Activated T-helper 1 cell treated with anti-CD3 and anti-CD28 coated beads, Interleukin-12 subunit alpha, Interleukin-12 subunit beta, Interleukin-2, Interleukin-4 antibody, amounts not matched to agents 30 ng/mL and 10 ng/mL and 1 ng/mL, durations not matched to agents 14 hours and 24 hours and 36 hours (primary cell): ENCODE results near the gene MRPL54. TPM values are rescaled to one million over a fixed set of nuclear protein-coding genes. Genes with fewer than 3 reads are reported as not detected.

ENCODE experiments used
- DNase-seq: peaks from one replicate; pipeline ENCODE4 v3.0.0; 2021; ENCODE audit warnings: low spot score
- H3K27ac Mint-ChIP-seq: one replicate; pipeline ENCODE4 v1.8.0; 2021; ENCODE audit warnings: mild to moderate bottlenecking, mixed read lengths
- H3K27me3 Mint-ChIP-seq: one replicate; pipeline ENCODE4 v1.8.0; 2022; ENCODE audit warnings: mild to moderate bottlenecking, moderate library complexity, mixed read lengths; ENCODE audit not compliant: insufficient read depth
- H3K36me3 Mint-ChIP-seq: one replicate; pipeline ENCODE4 v1.8.0; 2021; ENCODE audit warnings: low read depth, mixed read lengths
- H3K4me1 Mint-ChIP-seq: one replicate; pipeline ENCODE4 v1.8.0; 2021; ENCODE audit warnings: low read depth, mixed read lengths
- H3K4me3 Mint-ChIP-seq: one replicate; pipeline ENCODE4 v1.8.0; 2021; ENCODE audit warnings: mild to moderate bottlenecking, moderate library complexity, mixed read lengths
- H3K9me3 Mint-ChIP-seq: one replicate; pipeline ENCODE4 v1.8.0; 2021; ENCODE audit warnings: mixed read lengths
- intact Hi-C: fragments of 100-400 bp; cut with micrococcal nuclease; formaldehyde crosslinking; loops from one replicate; pipeline ENCODE4 v1.15.1; 2024
- total RNA-seq: library from RNA; stranded (reverse); gene quantifications from 2 replicates; pipeline ENCODE4 v1.2.3, GENCODE V29; 2022

Gene MRPL54
- 88.2 and 94.7 TPM in 2 replicates for total RNA-seq

DNA sequence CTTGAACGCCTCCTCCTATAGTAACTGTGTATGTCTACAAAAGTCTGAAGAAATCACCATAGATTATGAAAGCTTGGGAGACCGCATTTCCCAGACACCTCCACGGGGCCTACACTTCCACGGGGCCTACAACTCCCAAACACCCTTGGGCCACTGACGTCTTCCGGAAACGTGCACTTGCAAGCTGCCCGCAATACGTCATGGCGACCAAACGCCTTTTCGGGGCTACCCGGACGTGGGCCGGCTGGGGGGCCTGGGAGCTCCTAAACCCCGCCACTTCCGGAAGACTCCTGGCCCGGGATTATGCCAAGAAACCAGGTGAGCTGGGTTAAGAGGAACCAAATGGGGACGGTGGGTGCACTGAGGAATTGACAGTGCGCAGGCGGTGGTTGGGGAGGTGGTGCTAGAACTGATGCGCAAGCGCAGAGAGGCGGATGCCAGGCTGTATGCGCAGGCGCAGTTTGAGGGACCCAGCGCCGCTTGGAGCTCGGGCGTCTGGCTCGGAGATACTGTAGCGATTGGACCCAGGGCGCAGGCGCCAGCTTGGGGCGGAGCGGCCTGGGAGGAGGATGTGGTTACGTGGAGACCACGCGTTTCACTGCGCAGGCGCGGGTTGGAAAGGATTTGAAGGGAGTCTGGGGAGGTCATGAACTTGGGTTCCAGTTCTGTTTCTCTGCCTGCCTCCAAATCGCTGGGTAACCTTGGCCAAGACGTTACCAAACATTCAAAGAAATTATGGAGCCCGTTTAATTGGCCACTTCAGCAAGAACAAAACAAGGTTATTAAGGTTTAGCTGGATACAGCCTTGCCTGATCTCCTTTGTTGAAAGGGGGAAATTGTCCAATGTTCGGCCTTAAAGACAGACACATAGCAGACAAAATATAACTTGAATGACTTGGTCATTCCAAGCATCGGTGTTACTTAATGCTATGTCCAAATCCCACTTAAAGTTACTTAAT lies at the start of gene MRPL54:
MRPL54 (plus strand) TSS at position 182 of the 959 bp plus-strand sequence; CDS start at position 201, 19 bp downstream.
- DNase-seq, result peak; percentile 100
- H3K27ac Mint-ChIP-seq, result peak within 1 kb of the TSS; percentile 99
- no peaks in the 10 kb centered on the region for H3K9me3 Mint-ChIP-seq
- H3K36me3 Mint-ChIP-seq, result peaks cover 17% of the 10 kb centered on the region
- intact Hi-C loops, result loop anchor here (1.0 to 5.0 kb wide), 14 partner anchors 50 to 978 kb away; partner anchors contain the start of genes ANKRD24, DAPK3, DPP9 and EEF2
- peak within 1 kb of the TSS; percentile 100 for H3K4me3 Mint-ChIP-seq
- H3K4me1 Mint-ChIP-seq, result peaks cover 27% of the 10 kb centered on the region
- peaks cover 2% of the 10 kb centered on the region for H3K27me3 Mint-ChIP-seq

DNA sequence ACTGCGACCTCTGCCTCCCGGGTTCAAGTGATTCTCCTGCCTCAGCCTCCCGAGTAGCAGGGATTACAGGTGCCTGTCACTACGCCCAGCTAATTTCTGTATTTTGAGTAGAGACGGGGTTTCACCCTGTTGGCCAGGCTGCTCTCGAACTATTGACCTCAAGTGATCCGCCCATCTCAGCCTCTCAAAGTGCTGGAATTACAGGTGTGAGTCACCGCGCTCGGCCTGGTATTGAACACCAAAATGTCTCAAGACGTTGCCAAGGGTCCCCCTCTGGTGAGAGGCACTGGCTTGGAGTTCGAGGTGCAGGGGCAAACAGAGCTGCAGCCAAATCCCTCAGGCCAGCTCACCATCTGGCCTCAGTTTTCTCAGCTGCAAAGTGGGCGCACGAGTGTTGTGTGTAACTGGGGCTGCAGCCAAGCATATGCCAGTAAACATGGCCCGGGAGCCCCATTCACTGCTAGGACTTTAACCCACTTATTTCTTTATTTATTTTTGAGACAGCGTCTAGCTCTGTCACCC lies 46.3 kb upstream of the MRPL54 start:
- no peaks in the 10 kb centered on the region for H3K4me1 Mint-ChIP-seq
- H3K27me3 Mint-ChIP-seq, result peaks cover 23% of the 10 kb centered on the region
- no peaks in the 10 kb centered on the region for H3K9me3 Mint-ChIP-seq
- intact Hi-C loops, result no loop called here
- no peaks in the 10 kb centered on the region for H3K36me3 Mint-ChIP-seq
- no peak overlapping the region for H3K4me3 Mint-ChIP-seq
- no peak overlapping the region for H3K27ac Mint-ChIP-seq
- DNase-seq, result no peak

DNA sequence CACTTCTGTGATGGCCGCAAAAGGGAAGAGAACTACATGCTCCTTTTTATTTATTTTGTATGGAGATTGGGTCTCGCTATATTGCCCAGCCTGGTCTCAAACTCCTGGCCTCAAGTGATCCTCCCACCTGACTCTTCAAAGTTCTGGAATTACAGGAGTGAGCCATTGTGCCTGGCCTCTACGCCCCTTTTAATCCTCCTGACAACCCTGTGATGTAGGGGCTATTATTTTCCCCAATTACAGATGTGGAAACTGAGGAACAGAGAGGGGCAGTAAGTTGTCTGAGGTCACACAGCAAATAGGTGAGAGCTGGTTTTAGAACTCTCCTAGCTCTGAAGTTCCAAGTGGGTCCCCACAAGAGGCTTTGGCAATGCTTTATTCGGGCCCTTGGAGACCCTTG lies 42.6 kb upstream of the MRPL54 start:
- peaks cover 38% of the 10 kb centered on the region for H3K27me3 Mint-ChIP-seq
- no peaks in the 10 kb centered on the region for H3K9me3 Mint-ChIP-seq
- no peaks in the 10 kb centered on the region for H3K36me3 Mint-ChIP-seq
- no peaks in the 10 kb centered on the region for H3K4me1 Mint-ChIP-seq
- intact Hi-C loops, result loop anchor here (5.0 kb wide), 1 partner anchor 102 kb away; no protein-coding TSS in a partner anchor
- no peak overlapping the region for H3K27ac Mint-ChIP-seq
- no peak for DNase-seq
- H3K4me3 Mint-ChIP-seq, result no peak overlapping the region

DNA sequence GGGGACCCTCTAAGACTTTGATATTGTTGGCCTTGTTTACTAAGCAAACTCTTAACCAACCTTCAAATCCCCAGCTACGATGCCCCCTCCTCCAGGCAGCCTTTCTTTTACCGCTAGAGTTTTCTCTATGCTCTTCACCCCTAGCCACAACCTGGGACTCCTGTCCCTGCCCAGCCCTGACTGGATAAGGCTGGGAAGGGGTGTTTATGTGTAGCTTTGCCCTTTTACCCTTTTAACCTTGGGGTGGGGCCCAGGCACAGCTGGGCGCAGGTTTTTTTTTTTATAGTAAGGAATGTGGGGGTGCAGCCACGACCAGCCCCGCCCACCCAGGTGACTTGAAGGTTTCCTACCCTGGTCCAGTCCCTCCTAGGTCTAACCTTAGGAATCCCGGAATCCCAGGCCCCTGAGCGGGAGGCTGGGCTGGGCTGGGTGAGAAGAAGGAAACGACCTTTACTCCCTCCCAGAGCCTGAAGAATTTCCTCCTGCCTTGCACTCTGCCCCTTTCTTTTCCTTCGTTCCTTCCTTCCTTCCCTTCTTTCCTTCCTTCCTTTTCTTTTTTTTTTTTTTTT lies 42.0 kb upstream of the MRPL54 start:
- Mint-ChIP-seq H3K27ac (no peak overlapping the region), H3K4me3 (no peak overlapping the region), H3K36me3 (no peaks in the 10 kb centered on the region), H3K9me3 (no peaks in the 10 kb centered on the region), H3K4me1 (no peaks in the 10 kb centered on the region), H3K27me3 (peaks cover 40% of the 10 kb centered on the region)
- DNase-seq, result no peak
- intact Hi-C loops, result loop anchor here (5.0 kb wide), 1 partner anchor 102 kb away; no protein-coding TSS in a partner anchor

DNA sequence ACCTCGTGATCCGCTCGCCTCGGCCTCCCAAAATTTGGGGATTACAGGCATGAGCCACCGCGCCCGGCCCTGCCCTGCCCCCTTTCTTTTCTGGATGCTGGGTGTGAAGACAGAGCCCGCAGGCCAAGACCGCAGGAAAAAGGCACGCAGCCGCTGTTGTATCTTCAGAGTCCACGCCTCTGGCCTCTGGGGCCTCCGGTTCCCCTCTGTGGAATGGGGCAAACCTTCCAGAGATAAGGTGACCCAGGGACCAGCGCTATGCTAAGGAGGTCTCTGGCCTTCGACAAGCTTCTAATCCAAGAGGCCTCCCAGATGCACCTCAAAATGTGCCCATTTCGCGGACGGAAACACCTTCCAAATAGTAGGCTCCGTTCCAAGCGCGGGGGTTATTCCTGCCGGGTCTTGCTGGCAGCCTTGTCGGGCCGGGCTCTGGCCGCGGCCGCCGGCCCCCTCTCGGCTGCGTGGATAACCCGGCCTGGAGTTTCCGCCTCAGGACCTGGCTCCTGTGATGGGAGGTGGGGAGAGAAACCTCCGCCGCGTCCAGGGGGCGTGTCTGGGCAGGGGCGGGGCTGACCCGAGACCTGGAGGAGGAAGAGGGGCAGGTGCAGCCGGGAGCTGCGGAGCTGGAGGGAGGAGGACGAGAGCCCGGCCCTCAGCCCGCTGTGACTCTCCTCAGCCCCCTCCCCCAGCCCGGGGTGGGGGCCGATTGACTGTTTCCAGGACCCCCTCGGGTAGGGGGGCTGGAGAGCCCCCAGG lies 41.2 kb upstream of the MRPL54 start:
- DNase-seq, result peak; percentile 81
- Mint-ChIP-seq H3K9me3 (no peaks in the 10 kb centered on the region), H3K27me3 (peaks cover 40% of the 10 kb centered on the region), H3K36me3 (no peaks in the 10 kb centered on the region), H3K4me3 (no peak overlapping the region), H3K27ac (no peak overlapping the region), H3K4me1 (no peaks in the 10 kb centered on the region)
- intact Hi-C loops, result loop anchor here (1.0 to 5.0 kb wide), 3 partner anchors 40 to 149 kb away; partner anchors contain the start of genes APBA3 and HMG20B

DNA sequence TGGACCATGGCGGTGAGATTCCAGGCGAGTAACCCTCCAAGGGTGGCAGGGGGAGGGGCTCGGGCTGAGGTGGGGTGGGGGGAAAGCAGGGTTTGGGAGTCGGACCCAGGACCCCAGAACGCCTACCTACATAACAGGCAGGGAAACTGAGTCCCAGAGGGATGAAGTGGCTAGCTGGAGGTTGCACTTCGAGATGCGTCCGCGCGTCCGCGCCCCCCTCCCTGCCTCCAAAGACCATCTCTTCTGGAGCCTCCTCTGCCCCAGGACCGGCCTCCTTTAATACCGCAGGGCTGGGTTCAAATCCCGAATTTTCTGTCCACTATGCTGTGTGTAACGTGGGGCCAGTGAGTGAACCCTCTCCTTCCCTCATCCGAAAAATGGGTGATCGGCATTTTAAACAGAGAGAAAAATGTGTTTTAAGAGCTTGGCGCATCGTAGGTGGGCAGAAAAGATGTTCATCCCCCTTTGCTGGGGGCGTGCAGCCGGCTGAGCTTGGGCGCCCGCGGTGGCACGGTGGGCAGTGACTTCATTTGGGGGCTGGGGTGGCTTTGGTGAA lies 40.5 kb upstream of the MRPL54 start:
- no peaks in the 10 kb centered on the region for H3K36me3 Mint-ChIP-seq
- no peak overlapping the region for H3K4me3 Mint-ChIP-seq
- DNase-seq, result no peak
- H3K27ac Mint-ChIP-seq, result no peak overlapping the region
- intact Hi-C loops, result loop anchor here (1.0 to 5.0 kb wide), 3 partner anchors 39 to 150 kb away; partner anchors contain the start of genes APBA3 and HMG20B
- no peaks in the 10 kb centered on the region for H3K4me1 Mint-ChIP-seq
- peaks cover 40% of the 10 kb centered on the region for H3K27me3 Mint-ChIP-seq
- H3K9me3 Mint-ChIP-seq, result no peaks in the 10 kb centered on the region

DNA sequence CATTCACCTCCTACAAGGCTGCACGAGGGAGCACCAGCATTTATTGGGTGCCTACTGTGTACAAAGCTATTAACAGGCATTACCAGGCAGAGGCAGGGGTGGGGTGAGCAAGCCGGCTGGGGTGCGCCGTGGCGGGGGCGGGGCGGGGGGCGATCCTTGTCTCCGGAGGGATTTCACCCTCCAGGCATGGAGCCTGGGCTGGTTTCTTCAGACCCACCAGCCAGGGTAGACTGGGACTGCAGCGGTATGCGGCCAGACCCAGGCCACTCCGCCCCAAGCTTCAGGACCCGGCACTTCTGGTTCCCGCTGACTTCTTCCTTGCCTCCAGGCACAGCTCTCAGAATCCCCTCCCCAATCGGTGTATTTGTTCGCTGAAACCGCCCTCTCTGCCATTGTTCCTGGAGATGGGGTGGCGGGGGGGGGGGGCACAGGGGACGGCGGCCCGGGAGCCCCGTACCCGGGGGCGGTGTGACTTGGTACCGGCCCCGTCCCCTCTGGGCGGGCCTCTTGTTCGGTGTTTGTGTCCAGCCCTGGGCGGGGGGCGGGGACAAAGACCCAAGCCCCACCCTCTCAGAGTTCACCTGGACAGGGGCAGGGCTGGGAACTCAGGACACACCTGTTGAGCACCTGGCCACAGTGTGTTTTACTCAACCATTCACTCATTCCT lies 39.9 kb upstream of the MRPL54 start:
- Mint-ChIP-seq H3K9me3 (no peaks in the 10 kb centered on the region), H3K4me1 (no peaks in the 10 kb centered on the region), H3K27me3 (peaks cover 40% of the 10 kb centered on the region), H3K36me3 (no peaks in the 10 kb centered on the region), H3K4me3 (no peak overlapping the region), H3K27ac (no peak overlapping the region)
- intact Hi-C loops, result loop anchor here (5.0 kb wide), 1 partner anchor 100 kb away; no protein-coding TSS in a partner anchor
- DNase-seq, result no peak

DNA sequence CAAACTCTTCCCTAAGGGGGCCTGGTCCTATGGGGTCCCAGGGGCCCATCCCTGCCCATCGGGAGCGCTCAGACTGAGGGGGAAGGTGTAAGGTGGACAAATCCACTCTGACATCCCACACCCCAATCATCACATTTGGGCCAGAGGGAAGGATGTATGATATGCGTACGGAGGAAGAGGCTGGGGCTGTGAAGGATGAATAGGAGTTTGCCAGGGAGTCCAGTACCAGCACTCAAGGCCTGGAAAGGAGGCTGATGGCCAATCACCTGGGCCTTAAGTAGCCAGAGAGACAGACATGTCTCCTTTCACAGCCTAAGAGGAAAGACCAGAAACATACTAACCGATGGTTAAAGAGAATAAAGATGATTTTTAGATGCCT lies 39.4 kb upstream of the MRPL54 start:
- Mint-ChIP-seq H3K27ac (no peak overlapping the region), H3K36me3 (no peaks in the 10 kb centered on the region), H3K9me3 (no peaks in the 10 kb centered on the region)

DNA sequence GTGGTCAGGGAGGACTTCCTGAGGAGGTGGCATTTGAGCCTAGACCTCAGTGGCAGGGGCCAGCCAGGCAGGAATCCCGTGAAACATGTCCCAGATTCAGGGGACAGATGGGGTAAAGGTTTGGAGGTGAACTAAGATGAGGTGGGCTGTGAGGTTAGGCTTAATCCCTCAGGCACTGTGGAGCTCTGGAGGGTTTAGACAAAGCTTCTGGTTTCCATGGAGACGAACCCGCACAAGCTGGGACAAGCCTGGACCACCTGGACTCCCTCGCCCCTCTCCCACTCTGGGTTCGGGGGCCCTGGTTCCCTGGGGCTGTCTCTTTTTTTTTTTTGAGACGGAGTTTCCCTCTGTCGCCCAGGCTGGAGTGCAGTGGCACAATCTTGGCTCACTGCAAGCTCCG lies 38.6 kb upstream of the MRPL54 start:
- H3K36me3 Mint-ChIP-seq, result no peaks in the 10 kb centered on the region
- H3K27me3 Mint-ChIP-seq, result peaks cover 40% of the 10 kb centered on the region
- no peaks in the 10 kb centered on the region for H3K4me1 Mint-ChIP-seq
- DNase-seq, result no peak
- no peak overlapping the region for H3K4me3 Mint-ChIP-seq
- no peak overlapping the region for H3K27ac Mint-ChIP-seq
- no peaks in the 10 kb centered on the region for H3K9me3 Mint-ChIP-seq
- intact Hi-C loops, result loop anchor here (5.0 kb wide), 1 partner anchor 98 kb away; no protein-coding TSS in a partner anchor

More for the DNA sequence above, 39.4 kb upstream of the MRPL54 start:
- Mint-ChIP-seq H3K4me1 (no peaks in the 10 kb centered on the region), H3K27me3 (peaks cover 40% of the 10 kb centered on the region), H3K4me3 (no peak overlapping the region)
- no peak for DNase-seq
- intact Hi-C loops, result loop anchor here (5.0 kb wide), 1 partner anchor 99 kb away; no protein-coding TSS in a partner anchor

DNA sequence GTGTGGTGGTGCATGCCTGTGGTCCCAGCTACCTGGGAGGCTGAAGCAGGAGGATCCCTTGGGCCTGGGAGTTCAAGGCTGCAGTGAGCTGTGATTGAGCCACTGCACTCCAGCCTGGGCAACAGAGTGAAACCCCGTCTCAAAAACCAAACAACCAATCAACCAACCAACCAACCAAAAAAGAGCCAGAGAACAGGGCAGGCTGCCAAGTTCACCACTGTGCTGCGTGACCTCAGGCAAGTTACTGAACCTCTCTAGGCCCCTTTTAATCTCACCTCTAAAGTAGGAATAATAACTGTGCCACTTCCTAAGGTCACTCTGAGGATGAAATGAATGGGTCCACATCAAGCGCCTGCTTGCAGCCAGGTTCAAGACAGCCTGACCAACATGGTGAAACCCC lies 37.4 kb upstream of the MRPL54 start:
- no peak for DNase-seq
- H3K36me3 Mint-ChIP-seq, result no peaks in the 10 kb centered on the region
- H3K9me3 Mint-ChIP-seq, result no peaks in the 10 kb centered on the region
- H3K4me3 Mint-ChIP-seq, result no peak overlapping the region
- H3K27ac Mint-ChIP-seq, result no peak overlapping the region
- no peaks in the 10 kb centered on the region for H3K4me1 Mint-ChIP-seq
- H3K27me3 Mint-ChIP-seq, result peaks cover 33% of the 10 kb centered on the region
- intact Hi-C loops, result no loop called here

DNA sequence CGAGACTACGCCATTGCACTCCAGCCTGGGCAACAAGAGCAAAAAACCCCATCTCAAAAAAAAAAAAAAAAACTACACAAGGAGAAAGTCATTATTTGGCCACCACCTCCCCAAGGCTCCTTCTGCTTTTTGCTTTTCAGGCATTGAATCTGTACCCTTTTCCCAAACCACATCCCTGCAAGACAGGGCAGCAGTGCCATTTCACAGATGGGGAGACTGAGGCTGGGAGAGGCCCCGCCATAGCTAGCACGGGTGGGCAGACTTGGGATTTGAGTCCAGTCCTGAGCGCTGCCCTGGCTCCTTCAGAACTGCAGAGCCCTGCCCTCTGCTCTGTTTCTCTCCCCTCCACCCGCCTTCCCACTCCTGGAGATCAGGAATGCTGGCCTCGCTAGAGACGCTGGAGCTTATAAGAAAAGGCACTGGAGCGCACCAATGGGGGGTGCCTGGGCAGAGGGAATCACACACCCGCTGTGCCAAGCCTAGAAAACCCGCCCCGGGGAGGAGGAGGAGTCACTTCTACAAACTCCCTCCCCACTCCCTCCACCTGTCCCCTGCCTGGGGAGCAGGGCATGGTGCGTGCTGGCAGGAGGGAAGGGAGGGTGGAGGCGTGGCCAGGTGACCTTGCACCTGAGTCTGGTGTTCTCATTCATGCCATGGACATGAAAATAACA lies 36.7 kb upstream of the MRPL54 start:
- intact Hi-C loops, result no loop called here
- peaks cover 27% of the 10 kb centered on the region for H3K27me3 Mint-ChIP-seq

More for the DNA sequence above, 36.7 kb upstream of the MRPL54 start:
- H3K9me3 Mint-ChIP-seq, result no peaks in the 10 kb centered on the region
- H3K4me3 Mint-ChIP-seq, result no peak overlapping the region
- H3K36me3 Mint-ChIP-seq, result no peaks in the 10 kb centered on the region
- no peak overlapping the region for H3K27ac Mint-ChIP-seq
- DNase-seq, result no peak
- H3K4me1 Mint-ChIP-seq, result no peaks in the 10 kb centered on the region
